Measurements from ENCODE around the gene TRIM7.

DNA sequence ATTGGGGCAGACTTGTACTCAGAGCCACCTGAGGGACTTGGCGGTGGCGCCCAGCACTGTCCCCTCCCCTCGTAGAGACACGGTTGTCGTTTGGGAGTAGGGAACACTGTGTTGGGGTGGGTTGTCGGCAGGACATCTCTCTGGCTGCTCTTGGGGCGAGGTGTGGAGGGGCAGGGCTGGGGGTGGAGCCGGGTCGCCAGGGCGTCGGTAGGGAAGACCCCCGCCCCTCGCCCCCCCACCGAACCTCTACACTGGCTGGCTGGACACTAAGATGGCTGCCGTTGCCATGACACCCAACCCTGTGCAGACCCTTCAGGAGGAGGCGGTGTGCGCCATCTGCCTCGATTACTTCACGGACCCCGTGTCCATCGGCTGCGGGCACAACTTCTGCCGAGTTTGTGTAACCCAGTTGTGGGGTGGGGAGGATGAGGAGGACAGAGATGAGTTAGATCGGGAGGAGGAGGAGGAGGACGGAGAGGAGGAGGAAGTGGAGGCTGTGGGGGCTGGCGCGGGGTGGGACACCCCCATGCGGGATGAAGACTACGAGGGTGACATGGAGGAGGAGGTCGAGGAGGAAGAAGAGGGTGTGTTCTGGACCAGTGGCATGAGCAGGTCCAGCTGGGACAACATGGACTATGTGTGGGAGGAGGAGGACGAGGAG, 18.9 kb upstream of the TRIM7 start:
- TF ChIP-seq, protein P1, sequence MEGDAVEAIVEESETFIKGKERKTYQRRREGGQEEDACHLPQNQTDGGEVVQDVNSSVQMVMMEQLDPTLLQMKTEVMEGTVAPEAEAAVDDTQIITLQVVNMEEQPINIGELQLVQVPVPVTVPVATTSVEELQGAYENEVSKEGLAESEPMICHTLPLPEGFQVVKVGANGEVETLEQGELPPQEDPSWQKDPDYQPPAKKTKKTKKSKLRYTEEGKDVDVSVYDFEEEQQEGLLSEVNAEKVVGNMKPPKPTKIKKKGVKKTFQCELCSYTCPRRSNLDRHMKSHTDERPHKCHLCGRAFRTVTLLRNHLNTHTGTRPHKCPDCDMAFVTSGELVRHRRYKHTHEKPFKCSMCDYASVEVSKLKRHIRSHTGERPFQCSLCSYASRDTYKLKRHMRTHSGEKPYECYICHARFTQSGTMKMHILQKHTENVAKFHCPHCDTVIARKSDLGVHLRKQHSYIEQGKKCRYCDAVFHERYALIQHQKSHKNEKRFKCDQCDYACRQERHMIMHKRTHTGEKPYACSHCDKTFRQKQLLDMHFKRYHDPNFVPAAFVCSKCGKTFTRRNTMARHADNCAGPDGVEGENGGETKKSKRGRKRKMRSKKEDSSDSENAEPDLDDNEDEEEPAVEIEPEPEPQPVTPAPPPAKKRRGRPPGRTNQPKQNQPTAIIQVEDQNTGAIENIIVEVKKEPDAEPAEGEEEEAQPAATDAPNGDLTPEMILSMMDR (conservative IDR thresholded peaks at IDR 0.05 in 1 of 2, IDR thresholded peaks at IDR 0.05 in 1 of 2; ENCODE audit: low read depth in 1 of 2, low read length in 2 of 2) = no peak
- no peak for TF ChIP-seq EZH2 (IDR thresholded peaks at IDR 0.05; ENCODE audit: low read length, missing control alignments)

Data from fibroblast of lung (primary cell).